Body of pancreas (tissue), 4 donors: ENCODE measurements around the gene ZKSCAN5. TPM values are rescaled to one million over a fixed set of nuclear protein-coding genes. Genes with fewer than 3 reads are reported as not detected.

Experiments
- ATAC-seq: fragments of 150-250 bp; one replicate; pipeline ENCODE4 v1.9.1; 2016
- DNase-seq, 4 donors: peaks; one replicate each; pipeline ENCODE4 v3.0.0-alpha.2; 2019
- H3K27ac ChIP-seq, 4 donors: fragments of 200-600 bp; sonication (generic); 1 replicate in 3 of 4; 2 replicates in 1 of 4; pipeline versions ENCODE4 v1.5.1 to v1.6.1; 2016 to 2019; ENCODE audit warnings: mild to moderate bottlenecking in 1 of 4, mixed read lengths in 1 of 4, moderate library complexity in 1 of 4
- H3K27me3 ChIP-seq, 2 donors: fragments of 200-600 bp; sonication (generic); one replicate each; pipeline ENCODE4 v1.6.0; 2016; ENCODE audit warnings: mild to moderate bottlenecking in 1 of 2
- H3K36me3 ChIP-seq, 2 donors: fragments of 200-600 bp; sonication (generic); replicated peaks in 1 of 2; 2 replicates each; pipeline ENCODE4 v1.5.1; 2016; ENCODE audit warnings: low read depth in 2 of 2; ENCODE audit not compliant: insufficient read depth in 1 of 2
- H3K4me1 ChIP-seq: fragments of 200-600 bp; sonication (generic); one replicate; pipeline ENCODE4 v1.6.0; 2016
- H3K4me3 ChIP-seq, 2 donors: fragments of 200-600 bp; sonication (generic); 1 replicate in 1 of 2; 2 replicates in 1 of 2; pipeline ENCODE4 v1.5.1; 2016 to 2019
- H3K9me3 ChIP-seq, 3 donors: fragments of 200-600 bp; sonication (generic); 1 replicate in 2 of 3; 2 replicates in 1 of 3; pipeline ENCODE4 v1.5.1; 2016
- CTCF ChIP-seq, 7 experiments: fragments of 450-650 bp in 4 of 7; fragments of 200-600 bp in 3 of 7; sonication (generic) in 3 of 7; IDR thresholded peaks; one replicate each; pipeline ENCODE4 v1.5.1; 2016 to 2019; ENCODE audit warnings: antibody characterized with exemption in 7 of 7
- POLR2A ChIP-seq, 3 donors: fragments of 450-650 bp; IDR thresholded peaks; one replicate each; pipeline ENCODE4 v1.6.1; 2016; ENCODE audit warnings: antibody characterized with exemption in 3 of 3, mild to moderate bottlenecking in 2 of 3
- WGBS, 2 donors: methylation state at CpG; one replicate each; pipeline ENCODE4 v1.1.5; 2017; 5-methylcytosine and 5-hydroxymethylcytosine counted together
- intact Hi-C: fragments of 100-400 bp; cut with DNase I; formaldehyde crosslinking; loops from one replicate; pipeline ENCODE4 v1.15.1; 2023
- total RNA-seq, 2 donors: library from RNA; depleted of rRNA; stranded (reverse); fragments of >200 nt; gene quantifications; one replicate each; pipeline ENCODE4 v1.1.0, GENCODE V29; 2016

ZKSCAN5 gene
- total RNA-seq, 2 donors from 2014 or later: 3.3 to 4.7 TPM

DNA sequence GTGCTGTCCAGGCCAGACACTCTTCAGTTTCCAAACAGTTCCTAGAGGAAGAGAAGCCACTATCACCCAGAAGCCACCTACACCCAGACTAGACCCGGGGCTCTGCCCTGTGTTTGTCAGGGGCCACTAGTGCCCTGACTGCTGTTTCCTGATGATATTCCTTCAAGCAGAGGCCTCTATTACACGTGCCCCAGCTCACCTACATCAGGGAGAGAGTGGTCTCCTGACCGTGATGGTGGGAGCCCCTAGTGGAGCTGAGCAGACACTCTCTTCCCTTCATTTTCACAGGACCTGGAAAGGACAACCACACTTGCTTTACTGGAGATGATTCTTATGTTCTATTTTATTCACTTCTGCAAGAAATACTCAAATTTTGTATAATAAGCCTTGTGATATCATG, 13.6 kb upstream of the ZKSCAN5 start:
- ATAC-seq (no peak), DNase-seq (no peak)
- WGBS, 2 donors: 53 to 63% methylated on average over 2 to 3 of the region's 3 CpGs
- no peak overlapping the region for H3K4me3 ChIP-seq
- intact Hi-C loops: no loop called here
- H3K27me3 ChIP-seq: no peaks in the 10 kb centered on the region
- TF ChIP-seq POLR2A (IDR thresholded peaks at IDR 0.05) (no peak), CTCF (IDR thresholded peaks at IDR 0.05) (no peak)
- no peak overlapping the region for H3K27ac ChIP-seq
- peaks cover 12 to 15% of the 10 kb centered on the region in 2 donors for H3K36me3 ChIP-seq
- H3K4me1 ChIP-seq: no peaks in the 10 kb centered on the region
- H3K9me3 ChIP-seq: peaks cover 0 to 17% (median 5%) of the 10 kb centered on the region in 3 donors

GRCh38 chr7:99493823-99494222, 10.6 kb upstream of the ZKSCAN5 start:
- ATAC-seq: no peak
- no peaks in the 10 kb centered on the region for H3K27me3 ChIP-seq
- H3K36me3 ChIP-seq: peaks cover 12 to 15% of the 10 kb centered on the region in 2 donors
- peaks cover 0 to 17% (median 5%) of the 10 kb centered on the region in 3 donors for H3K9me3 ChIP-seq
- no peak overlapping the region for H3K4me3 ChIP-seq
- 95 to 96% methylated on average over 5 to 6 of the region's 6 CpGs for WGBS, 2 donors
- peaks cover 15% of the 10 kb centered on the region for H3K4me1 ChIP-seq
- intact Hi-C loops: no loop called here
- TF ChIP-seq CTCF (IDR thresholded peaks at IDR 0.05): no peak
- TF ChIP-seq POLR2A (IDR thresholded peaks at IDR 0.05): no peak
- no peak for DNase-seq
- no peak overlapping the region for H3K27ac ChIP-seq

- intact Hi-C loops: no loop called here
- 64 to 81% methylated on average over 6 of the region's 6 CpGs for WGBS, 2 donors
- DNase-seq (no peak), ATAC-seq (no peak)
- peaks cover 0 to 14% (median 5%) of the 10 kb centered on the region in 3 donors for H3K9me3 ChIP-seq
- TF ChIP-seq CTCF (IDR thresholded peaks at IDR 0.05) (no peak), POLR2A (IDR thresholded peaks at IDR 0.05) (no peak)
- H3K4me1 ChIP-seq: peaks cover 29% of the 10 kb centered on the region
- peaks cover 12 to 13% of the 10 kb centered on the region in 2 donors for H3K36me3 ChIP-seq
- no peak overlapping the region for H3K4me3 ChIP-seq
- no peaks in the 10 kb centered on the region for H3K27me3 ChIP-seq
- H3K27ac ChIP-seq: no peak overlapping the region
These were observed 6.5 kb upstream of the ZKSCAN5 start for GRCh38 chr7:99497766-99498545.

GRCh38 chr7:99498546-99498944, 5.9 kb upstream of the ZKSCAN5 start:
- Histone ChIP-seq H3K36me3 (peaks cover 7 to 8% of the 10 kb centered on the region in 2 donors), H3K9me3 (peaks cover 0 to 8% (median 4%) of the 10 kb centered on the region in 3 donors), H3K4me1 (peaks cover 29% of the 10 kb centered on the region), H3K27me3 (no peaks in the 10 kb centered on the region), H3K27ac (no peak overlapping the region), H3K4me3 (peak overlapping the region in 1 of 2 donors; percentile 84)
- ATAC-seq: no peak
- WGBS, 2 donors: 62 to 67% methylated on average over 10 of the region's 11 CpGs
- no peak for TF ChIP-seq CTCF (IDR thresholded peaks at IDR 0.05)
- TF ChIP-seq POLR2A (IDR thresholded peaks at IDR 0.05): no peak
- DNase-seq: no peak
- intact Hi-C loops: no loop called here

- ATAC-seq (no peak), DNase-seq (no peak)
- Histone ChIP-seq H3K36me3 (peaks cover 0 to under 1% of the 10 kb centered on the region in 2 donors), H3K4me1 (peaks cover 34% of the 10 kb centered on the region), H3K9me3 (peaks cover 0 to under 1% (median 0%) of the 10 kb centered on the region in 3 donors), H3K4me3 (peak overlapping the region; percentile 84 to 92), H3K27me3 (no peaks in the 10 kb centered on the region), H3K27ac (peak overlapping the region; percentile 81 to 98 (median 88))
- TF ChIP-seq CTCF (IDR thresholded peaks at IDR 0.05): no peak
- no peak for TF ChIP-seq POLR2A (IDR thresholded peaks at IDR 0.05)
- WGBS, 2 donors: 1 to 2% methylated on average over 12 to 14 of the region's 14 CpGs
- intact Hi-C loops: no loop called here
These were observed 5.1 kb upstream of the ZKSCAN5 start for GRCh38 chr7:99499371-99499720.
